ENCODE measurements around the gene SH3RF2.

DNA sequence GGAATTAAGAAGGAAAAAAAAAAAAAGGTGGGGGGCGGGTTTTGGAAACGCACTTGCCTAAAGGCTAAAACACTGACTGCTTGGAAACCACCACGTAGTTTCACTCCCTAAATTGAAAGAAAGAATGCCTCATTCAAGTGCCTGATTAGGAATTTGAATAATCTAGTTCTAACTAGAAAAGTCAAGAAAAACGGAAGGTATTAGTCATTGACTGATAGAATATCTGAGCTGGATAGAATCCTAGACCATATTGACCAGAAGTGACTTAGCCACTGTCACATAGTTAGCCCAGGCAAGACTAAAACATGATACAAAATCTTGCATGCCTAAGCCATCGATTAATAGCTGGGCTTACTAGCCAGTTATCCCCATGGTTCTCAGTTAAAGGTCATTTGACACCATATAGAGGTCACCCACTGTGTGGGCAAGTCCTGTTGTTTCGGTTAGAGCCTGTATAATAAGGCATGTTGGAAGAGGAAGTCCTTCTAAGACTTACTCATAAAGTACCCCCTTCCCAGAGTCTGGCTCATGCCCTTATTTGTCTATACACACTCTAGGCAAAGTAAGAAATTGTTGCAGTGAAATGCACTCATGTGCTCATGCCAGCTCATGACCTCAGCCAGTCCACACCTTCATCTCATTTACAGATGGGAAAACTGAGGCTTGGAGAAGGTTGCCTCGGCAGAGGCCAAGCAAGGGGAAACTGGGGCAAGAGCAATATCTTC, 40.2 kb downstream of the SH3RF2 start:
- TF ChIP-seq GATA2 (IDR thresholded peaks at IDR 0.05; ENCODE audit: low read depth, low read length) (no peak), GATA3 (IDR thresholded peaks at IDR 0.05; ENCODE audit: low read depth, low read length) (no peak)
